ENCODE data around the gene PER3.

The PER3 gene

GRCh38 chr1:7859406-7859805 lies 75.3 kb downstream of the PER3 start:
- in situ Hi-C loops (cut with HindIII; ENCODE audit: low sequenced_read_pairs), result no loop called here
- TF ChIP-seq CTCF (IDR thresholded peaks at IDR 0.05; ENCODE audit: low read depth, low read length, missing control alignments), result no peak
- DNase-seq (ENCODE audit: low read depth), result no peak
- no peak overlapping the region for H3K4me3 ChIP-seq (ENCODE audit: low read depth, low read length)

- DNase-seq (ENCODE audit: low read depth), result no peak
- no peak for TF ChIP-seq CTCF (IDR thresholded peaks at IDR 0.05; ENCODE audit: low read depth, low read length, missing control alignments)
- no peak overlapping the region for H3K4me3 ChIP-seq (ENCODE audit: low read depth, low read length)
- in situ Hi-C loops (cut with HindIII; ENCODE audit: low sequenced_read_pairs), result no loop called here
Measured at GRCh38 chr1:7860130-7860529, 76.0 kb downstream of the PER3 start.

- no peak overlapping the region for H3K4me3 ChIP-seq (ENCODE audit: low read depth, low read length)
- no peak for DNase-seq (ENCODE audit: low read depth)
- in situ Hi-C loops (cut with HindIII; ENCODE audit: low sequenced_read_pairs), result no loop called here
- no peak for TF ChIP-seq CTCF (IDR thresholded peaks at IDR 0.05; ENCODE audit: low read depth, low read length, missing control alignments)
Measured at GRCh38 chr1:7861452-7861851, 77.4 kb downstream of the PER3 start.

- no peak overlapping the region for H3K4me3 ChIP-seq (ENCODE audit: low read depth, low read length)
- no peak for DNase-seq (ENCODE audit: low read depth)
- TF ChIP-seq CTCF (IDR thresholded peaks at IDR 0.05; ENCODE audit: low read depth, low read length, missing control alignments), result no peak
- in situ Hi-C loops (cut with HindIII; ENCODE audit: low sequenced_read_pairs), result no loop called here
Measured at GRCh38 chr1:7862211-7863060, 78.3 kb downstream of the PER3 start.

GRCh38 chr1:7863756-7864328 lies 79.8 kb downstream of the PER3 start:
- no peak overlapping the region for H3K4me3 ChIP-seq (ENCODE audit: low read depth, low read length)
- TF ChIP-seq CTCF (IDR thresholded peaks at IDR 0.05; ENCODE audit: low read depth, low read length, missing control alignments), result no peak
- in situ Hi-C loops (cut with HindIII; ENCODE audit: low sequenced_read_pairs), result no loop called here
- DNase-seq (ENCODE audit: low read depth), result no peak

- in situ Hi-C loops (cut with HindIII; ENCODE audit: low sequenced_read_pairs), result no loop called here
- no peak for DNase-seq (ENCODE audit: low read depth)
- no peak overlapping the region for H3K4me3 ChIP-seq (ENCODE audit: low read depth, low read length)
- TF ChIP-seq CTCF (IDR thresholded peaks at IDR 0.05; ENCODE audit: low read depth, low read length, missing control alignments), result no peak
Measured at GRCh38 chr1:7865978-7866377, 81.9 kb downstream of the PER3 start.

All from astrocyte of the cerebellum (primary cell).